Stimulated activated CD8-positive, alpha-beta memory T cell treated with anti-CD3 and anti-CD28 coated beads, Interleukin-15, amount 100 ng/mL, for 48 hours (primary cell): ENCODE results near the gene CENPT.

ENCODE experiments used
- DNase-seq, 2 donors: peaks; one replicate each; pipeline ENCODE4 v3.0.0-alpha.2; 2020; ENCODE audit warnings: low read depth in 2 of 2

The CENPT gene, protein sequence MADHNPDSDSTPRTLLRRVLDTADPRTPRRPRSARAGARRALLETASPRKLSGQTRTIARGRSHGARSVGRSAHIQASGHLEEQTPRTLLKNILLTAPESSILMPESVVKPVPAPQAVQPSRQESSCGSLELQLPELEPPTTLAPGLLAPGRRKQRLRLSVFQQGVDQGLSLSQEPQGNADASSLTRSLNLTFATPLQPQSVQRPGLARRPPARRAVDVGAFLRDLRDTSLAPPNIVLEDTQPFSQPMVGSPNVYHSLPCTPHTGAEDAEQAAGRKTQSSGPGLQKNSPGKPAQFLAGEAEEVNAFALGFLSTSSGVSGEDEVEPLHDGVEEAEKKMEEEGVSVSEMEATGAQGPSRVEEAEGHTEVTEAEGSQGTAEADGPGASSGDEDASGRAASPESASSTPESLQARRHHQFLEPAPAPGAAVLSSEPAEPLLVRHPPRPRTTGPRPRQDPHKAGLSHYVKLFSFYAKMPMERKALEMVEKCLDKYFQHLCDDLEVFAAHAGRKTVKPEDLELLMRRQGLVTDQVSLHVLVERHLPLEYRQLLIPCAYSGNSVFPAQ

DNA sequence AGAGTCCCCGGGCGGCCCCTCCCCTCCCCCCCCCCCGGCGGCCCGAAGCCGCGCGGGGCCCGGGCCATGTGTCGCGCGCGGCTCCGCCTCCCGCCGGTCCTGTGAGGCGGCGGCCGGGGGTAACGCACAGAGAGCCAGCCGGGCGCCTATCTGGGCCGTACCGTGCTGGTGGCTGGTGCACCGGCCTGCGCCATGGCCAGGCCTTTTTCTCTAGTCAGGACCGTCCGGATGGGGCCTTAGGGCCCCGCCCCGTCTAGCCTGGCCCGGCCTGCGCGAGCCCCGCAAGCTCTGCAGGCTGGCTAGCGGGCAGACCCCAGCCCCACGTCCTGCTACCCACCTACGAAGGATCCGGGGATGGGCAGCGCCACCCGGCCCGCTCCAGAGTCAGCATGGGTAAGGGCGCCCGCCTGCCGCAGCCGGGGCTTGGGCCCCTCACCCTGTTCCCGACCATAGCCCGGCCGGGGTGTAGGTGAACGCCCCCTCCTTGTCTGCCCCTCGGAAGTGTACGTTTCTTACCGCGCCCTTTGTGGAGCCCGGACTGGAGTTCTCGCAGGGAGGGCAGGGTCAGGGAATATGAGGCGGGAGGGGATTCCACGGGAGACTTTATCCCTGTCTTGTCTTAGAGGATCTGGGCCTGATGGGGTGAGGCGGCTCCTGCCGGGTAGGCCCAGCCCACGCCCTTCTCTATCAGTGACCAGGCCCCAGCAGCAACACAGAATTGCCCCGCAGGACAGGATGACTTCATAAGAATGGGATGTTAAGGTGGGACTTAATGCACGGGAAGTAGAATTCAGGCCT, at the start of gene CENPT:
CENPT (minus strand) TSS at position 630 of the 798 bp plus-strand sequence. CDS start 13,834 bp downstream, outside the sequence.
- DNase-seq = no peak

- no peak for DNase-seq
These were observed 49.7 kb upstream of the CENPT start for GRCh38 chr16:67897231-67897630.

GRCh38 chr16:67893743-67894399, 46.4 kb upstream of the CENPT start:
- no peak for DNase-seq

DNA sequence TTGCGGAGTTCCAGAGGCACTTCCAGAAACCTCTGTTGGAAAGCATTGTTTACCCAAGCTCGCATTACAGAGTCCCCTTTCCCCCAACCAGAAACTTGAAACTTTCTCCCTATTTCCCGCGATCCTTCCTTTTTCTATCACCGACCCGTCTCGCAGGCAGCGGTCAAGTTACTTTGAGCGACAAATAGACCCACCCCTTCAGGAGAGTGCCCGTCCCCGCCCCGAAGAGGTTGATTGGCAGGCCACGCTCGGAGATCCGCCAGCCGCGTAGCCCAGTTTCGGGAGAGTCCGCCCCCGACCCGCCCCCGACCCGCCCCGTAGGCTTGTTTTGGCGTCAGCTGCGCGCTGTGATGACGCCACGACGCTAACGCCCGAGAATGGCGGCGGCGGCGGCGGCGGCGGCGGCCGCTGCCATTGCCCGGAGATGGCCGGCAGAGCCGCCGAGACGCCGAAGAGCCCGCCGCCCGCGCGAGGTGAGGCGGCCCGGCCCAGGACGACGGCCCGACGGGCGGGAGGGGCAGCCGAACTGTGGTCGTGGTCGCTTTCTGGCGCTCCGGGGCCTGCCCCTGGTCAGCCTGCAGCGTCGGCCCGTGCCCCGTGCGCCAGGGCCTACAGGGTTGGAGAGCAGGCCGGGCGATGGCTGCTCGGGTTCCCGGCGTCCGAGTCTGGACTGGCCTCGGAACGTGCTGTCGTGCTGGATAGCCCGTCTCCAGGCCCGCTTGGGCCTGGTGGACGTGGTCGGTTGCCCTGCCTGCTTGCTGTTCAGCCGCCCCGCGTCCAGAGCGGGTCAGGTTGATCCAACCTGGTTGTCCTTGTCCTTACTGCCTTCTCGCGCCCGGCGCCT, 45.6 kb upstream of the CENPT start, which contains the start of gene PSKH1:
PSKH1 (plus strand) TSS at position 356 of the 844 bp plus-strand sequence. CDS start 15,496 bp downstream, outside the sequence.
- peak; percentile 91 to 92 for DNase-seq

DNA sequence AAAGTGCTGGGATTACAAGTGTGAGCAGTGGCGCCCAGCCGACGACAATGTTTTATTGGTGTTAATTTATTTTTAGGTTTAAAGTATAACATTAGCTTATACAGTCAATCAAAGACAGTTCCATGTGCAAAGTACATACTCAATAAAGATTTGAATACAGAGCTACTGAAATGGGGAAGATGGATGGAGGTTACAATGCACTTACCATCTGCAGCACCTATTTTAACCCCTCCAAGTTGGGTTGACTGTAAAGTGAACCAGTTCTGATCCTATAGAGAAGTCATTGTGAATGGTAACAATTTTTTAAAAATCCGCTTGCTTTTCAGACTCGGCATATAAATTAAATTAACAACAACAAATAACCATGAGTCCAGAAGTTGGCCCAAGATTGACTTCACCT, 44.9 kb upstream of the CENPT start:
- DNase-seq = no peak

DNA sequence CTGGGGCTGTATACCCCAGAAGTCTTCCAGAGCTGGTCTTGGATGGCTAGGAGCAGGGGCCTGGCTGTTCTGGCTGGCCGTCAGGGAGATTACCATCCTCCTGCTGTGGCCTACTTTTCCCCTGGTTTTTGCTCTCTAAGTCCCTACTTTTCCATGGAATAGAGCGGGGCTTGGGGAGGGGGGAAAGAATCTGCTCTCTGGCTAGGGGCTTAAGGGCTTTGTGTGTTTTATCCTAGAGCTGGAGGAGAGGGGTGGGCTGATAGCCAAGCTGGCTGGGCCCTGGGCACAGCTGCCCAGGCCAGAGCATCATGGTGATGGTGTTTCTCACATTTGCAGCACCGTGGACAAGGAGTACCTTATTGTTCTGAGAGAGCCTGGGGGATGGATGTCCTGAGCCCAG, 40.8 kb upstream of the CENPT start:
- DNase-seq = no peak

- DNase-seq = no peak
These were observed 38.9 kb upstream of the CENPT start for GRCh38 chr16:67886387-67886786.

- DNase-seq = no peak
These were observed 38.5 kb upstream of the CENPT start for GRCh38 chr16:67885976-67886375.

DNA sequence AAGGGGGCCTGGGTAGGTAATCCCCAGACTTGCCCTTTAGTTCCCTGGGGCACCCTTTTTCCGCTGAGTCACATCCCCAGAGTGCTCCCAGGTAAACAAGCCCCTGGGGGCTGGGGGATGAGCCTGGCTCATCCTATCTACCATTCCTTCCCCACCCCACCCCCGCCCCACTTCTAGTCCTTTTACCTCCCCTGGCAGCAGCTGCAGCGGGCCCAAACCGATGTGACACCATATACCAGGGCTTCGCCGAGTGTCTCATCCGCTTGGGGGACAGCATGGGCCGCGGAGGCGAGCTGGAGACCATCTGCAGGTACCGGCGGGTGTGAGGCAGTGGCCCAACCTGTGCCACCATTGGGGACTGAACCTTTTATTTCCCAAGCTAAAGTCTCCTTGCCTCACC, 38.1 kb upstream of the CENPT start:
- no peak for DNase-seq

DNA sequence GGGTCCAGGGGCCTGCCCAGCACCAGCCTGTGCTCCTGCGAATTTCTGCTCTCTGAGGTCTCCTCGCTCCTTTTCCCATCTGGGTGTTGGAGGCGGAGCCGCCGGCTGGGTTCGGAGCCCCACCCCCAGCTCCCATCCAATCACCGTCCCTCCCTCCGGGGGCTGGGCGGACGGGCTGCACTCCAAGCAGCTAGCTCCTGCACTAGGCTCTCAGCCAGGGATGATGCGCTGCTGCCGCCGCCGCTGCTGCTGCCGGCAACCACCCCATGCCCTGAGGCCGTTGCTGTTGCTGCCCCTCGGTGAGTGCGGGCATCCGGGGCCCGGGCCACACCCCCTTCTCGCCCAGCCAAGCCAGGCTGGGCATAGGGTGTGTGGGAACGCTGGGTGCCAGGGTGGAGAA, 37.2 kb upstream of the CENPT start, which contains the start of gene NRN1L:
NRN1L (plus strand) TSS at position 202 of the 400 bp plus-strand sequence; CDS start at position 221, 19 bp downstream.
- DNase-seq = no peak

DNA sequence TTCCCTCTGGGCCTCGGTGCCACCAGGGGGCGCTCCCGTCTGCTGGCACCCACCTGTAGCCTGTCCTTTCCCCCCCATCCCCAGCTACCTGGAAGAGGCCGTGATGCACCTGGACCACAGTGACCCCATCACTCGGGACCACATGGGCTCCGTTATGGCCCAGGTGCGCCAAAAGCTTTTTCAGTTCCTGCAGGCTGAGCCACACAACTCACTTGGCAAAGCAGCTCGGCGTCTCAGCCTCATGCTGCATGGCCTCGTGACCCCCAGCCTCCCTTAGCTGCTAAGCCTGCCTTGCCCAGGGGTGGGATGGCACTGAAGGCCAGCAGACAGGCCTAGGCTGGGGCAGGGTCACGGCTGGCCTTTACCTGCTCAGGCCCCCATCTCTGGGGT, 36.4 kb upstream of the CENPT start:
- DNase-seq = peak; percentile 49 to 50

GRCh38 chr16:67883146-67883871, 35.8 kb upstream of the CENPT start:
- DNase-seq = no peak

- DNase-seq = no peak
These were observed 35.1 kb upstream of the CENPT start for GRCh38 chr16:67882374-67883145.

- DNase-seq = no peak
These were observed 34.2 kb upstream of the CENPT start for GRCh38 chr16:67881621-67882161.

GRCh38 chr16:67880584-67880983, 33.1 kb upstream of the CENPT start:
- no peak for DNase-seq

DNA sequence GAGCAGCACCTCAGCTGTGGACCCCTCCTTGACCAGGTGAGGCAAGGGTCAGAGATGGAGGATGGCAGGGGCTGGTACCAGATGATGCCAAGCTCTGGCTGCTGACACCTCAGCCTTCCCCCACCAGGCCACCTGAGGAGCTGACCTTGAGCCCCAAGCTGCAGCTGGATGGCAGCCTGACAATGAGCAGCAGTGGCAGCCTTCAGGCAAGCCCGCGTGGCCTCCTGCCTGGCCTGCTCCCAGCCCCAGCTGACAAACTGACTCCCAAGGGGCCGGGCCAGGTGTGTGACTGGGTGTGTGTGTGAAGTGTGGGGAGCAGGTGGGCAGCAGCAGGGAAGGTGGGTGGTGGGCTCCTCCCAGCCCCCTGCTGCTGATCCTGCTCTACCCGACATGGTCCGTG, 32.4 kb upstream of the CENPT start:
- DNase-seq = no peak

- no peak for DNase-seq
These were observed 32.0 kb upstream of the CENPT start for GRCh38 chr16:67879462-67879861.

DNA sequence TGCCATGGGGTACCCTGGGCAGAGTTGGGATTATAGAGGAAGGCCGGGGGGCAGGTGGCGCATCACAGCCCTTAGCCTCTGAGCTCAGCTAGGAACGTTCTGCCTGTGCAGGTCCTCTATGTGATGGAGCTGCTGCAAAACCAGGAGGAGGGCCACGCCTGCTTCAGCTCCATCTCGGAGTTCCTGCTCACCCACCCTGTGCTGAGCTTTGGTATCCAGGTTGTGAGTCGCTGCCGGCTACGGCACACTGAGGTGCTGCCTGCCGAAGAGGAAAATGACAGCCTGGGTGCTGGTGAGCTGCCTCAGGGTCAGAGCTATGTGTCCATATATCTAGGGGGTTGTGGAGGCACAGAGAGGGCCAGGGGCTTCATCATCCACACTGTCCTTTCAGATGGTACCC, 31.4 kb upstream of the CENPT start:
- DNase-seq = no peak

DNA sequence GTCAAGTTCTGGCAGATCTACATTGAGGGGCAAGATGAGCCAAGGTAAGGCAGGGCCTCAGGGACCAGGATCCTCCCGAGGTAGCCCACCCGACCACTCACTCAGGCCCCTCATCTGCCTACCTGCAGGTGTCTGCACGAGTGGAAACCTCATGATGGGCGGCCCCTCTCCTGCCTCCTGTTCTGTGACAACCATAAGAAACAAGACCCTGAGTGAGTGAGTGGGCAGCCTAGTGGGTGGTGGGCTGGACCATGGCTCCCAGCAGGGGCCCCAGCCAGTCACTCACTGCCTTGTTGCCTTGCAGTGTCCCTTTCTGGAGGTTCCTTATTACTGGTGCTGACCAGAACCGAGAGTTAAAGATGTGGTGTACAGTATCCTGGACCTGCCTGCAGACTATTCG, 30.7 kb upstream of the CENPT start:
- DNase-seq = no peak
